Measurements from ENCODE around the gene LRP1-AS.
"Not testable (repeated sequence)": the region's sequence is repeated elsewhere in the genome, so short reads cannot be mapped to it uniquely, and the experiment has no call there.

The LRP1-AS gene

DNA sequence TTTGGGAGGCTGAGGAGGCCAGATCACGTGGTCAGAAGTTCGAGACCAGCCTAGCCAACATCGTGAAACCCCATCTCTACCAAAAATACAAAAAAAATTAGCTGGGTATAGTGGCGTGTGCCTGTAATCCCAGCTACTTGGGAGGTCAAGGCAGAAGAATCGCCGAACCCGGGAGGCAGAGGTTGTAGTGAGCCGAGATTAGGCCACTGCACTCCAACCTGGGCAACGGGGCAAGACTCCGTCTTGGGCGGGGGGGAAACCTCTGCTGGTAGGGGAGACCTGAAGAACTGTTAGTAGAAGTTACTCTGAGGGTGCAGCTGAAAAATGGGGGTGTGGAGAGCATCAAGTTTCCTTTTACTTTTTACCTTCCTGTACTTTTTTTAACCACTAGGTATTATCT is 21.4 kb downstream of the LRP1-AS start:
- no peak for TF ChIP-seq CTCF (IDR thresholded peaks at IDR 0.05; ENCODE audit: borderline replicate concordance, insufficient read depth, low read depth, low read length)
- no peak overlapping the region for H3K4me3 ChIP-seq (ENCODE audit: low read depth, low read length)

DNA sequence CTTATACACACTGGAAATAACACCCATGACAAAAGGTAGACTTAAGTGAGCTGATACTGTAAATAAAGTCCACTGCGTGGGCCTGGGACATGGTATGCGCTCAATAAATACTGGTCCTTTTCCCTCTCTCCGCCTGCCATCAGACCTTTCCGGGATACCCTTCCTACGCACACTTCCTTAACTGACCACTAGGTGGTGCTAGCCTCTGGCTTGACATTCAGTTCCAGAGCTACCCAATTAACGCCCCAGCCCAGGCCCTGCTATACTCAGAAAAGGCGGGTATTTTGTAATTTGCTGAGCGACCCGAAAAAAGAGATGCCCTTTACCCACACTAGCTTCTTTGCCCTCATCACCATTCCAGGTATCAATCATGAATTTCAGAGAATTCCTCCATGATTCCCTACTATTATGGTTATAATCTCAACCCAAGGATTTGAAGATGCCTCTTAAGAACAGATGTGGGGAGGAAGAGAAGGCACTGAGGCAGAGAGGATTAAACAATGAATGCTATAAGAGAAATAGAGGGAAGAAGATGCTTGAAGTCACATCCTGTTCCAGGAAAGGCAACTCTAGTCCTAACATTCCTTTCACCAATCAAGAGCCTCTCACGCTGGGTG is 23.1 kb downstream of the LRP1-AS start:
- TF ChIP-seq CTCF (IDR thresholded peaks at IDR 0.05; ENCODE audit: borderline replicate concordance, insufficient read depth, low read depth, low read length) = peak; percentile 87
- H3K4me3 ChIP-seq (ENCODE audit: low read depth, low read length) = no peak overlapping the region

DNA sequence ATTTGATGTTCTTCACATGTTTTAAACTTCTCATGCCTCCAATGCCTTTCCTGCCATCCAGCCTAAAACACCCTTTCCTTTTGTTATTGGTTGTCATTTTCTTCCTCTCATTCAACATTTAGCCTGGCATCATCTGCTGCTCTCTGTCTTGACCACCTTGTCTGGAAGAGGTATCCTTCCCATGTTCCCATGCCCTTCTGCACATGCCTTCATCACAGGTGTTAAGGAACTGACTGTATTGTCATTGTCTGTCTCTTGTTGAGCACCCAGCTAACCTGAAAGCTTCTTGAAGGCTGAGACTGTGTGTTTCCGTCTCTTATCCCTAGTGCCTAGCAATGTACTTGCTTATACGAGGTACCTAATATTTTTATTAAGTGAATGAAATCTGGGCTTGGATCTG is 23.6 kb downstream of the LRP1-AS start:
- no peak overlapping the region for H3K4me3 ChIP-seq (ENCODE audit: low read depth, low read length)
- TF ChIP-seq CTCF (IDR thresholded peaks at IDR 0.05; ENCODE audit: borderline replicate concordance, insufficient read depth, low read depth, low read length) = no peak

DNA sequence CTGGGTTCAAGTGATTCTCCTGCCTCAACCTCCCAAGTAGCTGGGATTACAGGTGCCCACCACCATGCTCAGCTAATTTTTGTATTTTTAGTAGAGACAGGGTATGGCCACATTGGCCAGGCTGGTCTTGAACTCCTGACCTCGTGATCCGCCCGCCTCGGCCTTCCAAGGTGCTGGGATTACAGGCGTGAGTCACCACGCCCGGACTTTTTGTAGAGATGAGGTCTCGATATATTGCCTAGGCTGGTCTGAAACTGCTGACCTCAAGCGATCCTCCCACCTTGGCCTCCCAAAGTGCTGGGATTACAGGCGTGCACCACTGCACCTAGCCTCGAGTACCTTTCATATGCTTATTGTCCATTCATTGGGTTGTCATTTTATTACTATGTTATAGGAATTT is 26.7 kb downstream of the LRP1-AS start:
- not testable (repeated sequence) for H3K4me3 ChIP-seq (ENCODE audit: low read depth, low read length)

DNA sequence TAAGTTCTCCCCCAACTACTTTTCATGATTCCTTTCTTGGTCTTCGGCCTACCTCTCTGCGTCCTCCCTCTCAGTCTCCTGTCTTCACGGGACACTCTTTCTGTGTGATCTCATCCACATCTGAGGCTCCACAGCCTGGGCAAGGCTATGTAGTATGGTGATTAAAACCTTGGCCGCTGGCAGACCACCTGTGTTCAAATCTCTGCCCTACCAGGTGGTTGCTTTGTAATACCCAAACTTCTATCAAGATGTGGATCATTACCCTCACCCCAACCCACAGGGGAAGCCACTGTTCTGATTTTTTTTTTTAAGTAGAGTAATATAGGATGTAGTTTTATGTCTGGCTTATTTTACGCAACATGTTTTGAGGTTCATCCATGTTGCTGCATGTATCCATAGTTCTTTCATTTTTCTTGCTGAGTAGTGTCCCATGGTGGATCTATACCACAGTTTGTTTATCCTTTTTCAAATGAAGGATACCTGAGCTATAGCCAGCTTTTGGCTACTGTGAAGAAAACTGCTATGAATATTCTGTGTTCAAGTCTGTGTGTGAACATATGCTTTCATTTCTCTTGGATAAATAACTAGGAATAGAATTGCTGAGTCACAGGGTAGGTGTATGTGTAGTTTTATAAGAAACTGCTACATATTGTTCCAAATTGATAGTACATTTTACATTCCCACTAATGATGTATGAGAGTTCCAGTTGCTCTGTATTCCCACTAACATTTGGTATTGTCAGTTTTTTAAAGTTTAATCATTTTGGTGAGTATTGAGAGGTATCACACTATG is 27.9 kb downstream of the LRP1-AS start:
- H3K4me3 ChIP-seq (ENCODE audit: low read depth, low read length) = no peak overlapping the region
- TF ChIP-seq CTCF (IDR thresholded peaks at IDR 0.05; ENCODE audit: borderline replicate concordance, insufficient read depth, low read depth, low read length) = no peak

GRCh38 chr12:57118711-57119271 is 28.6 kb downstream of the LRP1-AS start:
- no peak overlapping the region for H3K4me3 ChIP-seq (ENCODE audit: low read depth, low read length)
- no peak for TF ChIP-seq CTCF (IDR thresholded peaks at IDR 0.05; ENCODE audit: borderline replicate concordance, insufficient read depth, low read depth, low read length)

DNA sequence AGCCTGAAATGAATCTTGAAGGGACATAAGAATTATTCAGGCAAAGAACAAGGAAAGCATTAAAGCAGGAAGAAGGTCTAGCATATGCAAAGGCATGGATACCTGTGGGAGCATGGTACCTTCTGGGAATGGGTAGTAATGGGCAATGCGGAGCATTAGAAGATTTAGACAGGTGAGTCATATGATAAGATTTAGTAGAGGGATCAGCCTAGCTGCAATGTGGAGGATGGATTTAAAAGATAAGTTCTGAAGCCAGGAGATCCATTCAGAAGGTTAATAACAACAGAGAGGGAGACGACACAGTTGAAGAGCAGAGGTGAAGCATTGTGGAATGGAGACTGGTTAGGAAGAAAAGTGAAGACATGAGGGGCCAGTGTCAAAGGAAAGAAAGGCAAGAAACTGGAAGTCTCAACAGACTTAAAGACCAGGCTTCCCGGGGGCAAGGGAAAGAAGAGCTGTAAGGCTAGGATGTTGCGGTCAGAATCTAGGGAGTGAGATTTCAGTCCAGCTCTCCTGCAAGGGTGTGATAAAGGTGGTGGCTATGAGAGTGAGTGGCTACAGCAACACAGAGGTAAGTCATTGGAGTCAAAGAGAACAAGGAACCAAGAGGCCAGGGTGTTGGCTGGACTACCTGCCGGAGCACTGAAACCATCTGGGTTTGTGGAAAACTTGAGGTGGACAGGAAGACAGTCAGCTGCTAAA is 30.7 kb downstream of the LRP1-AS start:
- H3K4me3 ChIP-seq (ENCODE audit: low read depth, low read length) = no peak overlapping the region
- no peak for TF ChIP-seq CTCF (IDR thresholded peaks at IDR 0.05; ENCODE audit: borderline replicate concordance, insufficient read depth, low read depth, low read length)
